ENCODE measurements around the gene GBP5.
"Not testable (repeated sequence)": the region's sequence is repeated elsewhere in the genome, so short reads cannot be mapped to it uniquely, and the experiment has no call there.

GBP5 gene

GRCh38 chr1:89280766-89281165 lies 8.1 kb upstream of the GBP5 start:
- no peak for DNase-seq

- no peak for DNase-seq
Measured at GRCh38 chr1:89279011-89279466, 6.4 kb upstream of the GBP5 start.

GRCh38 chr1:89277725-89278124 lies 5.1 kb upstream of the GBP5 start:
- no peak for DNase-seq

- DNase-seq = no peak
Measured at GRCh38 chr1:89276690-89277089, 4.0 kb upstream of the GBP5 start.

- no peak for DNase-seq
Measured at GRCh38 chr1:89274411-89274857, 1.8 kb upstream of the GBP5 start.

- no peak for DNase-seq
Measured at GRCh38 chr1:89273324-89273778, 691 bp upstream of the GBP5 start.

- no peak for DNase-seq
Measured at GRCh38 chr1:89271341-89272015, 1.2 kb downstream of the GBP5 start.

- DNase-seq = no peak
Measured at GRCh38 chr1:89270423-89270822, 2.2 kb downstream of the GBP5 start.

GRCh38 chr1:89269277-89269676 lies 3.4 kb downstream of the GBP5 start:
- no peak for DNase-seq

GRCh38 chr1:89262643-89263042 lies 10.0 kb downstream of the GBP5 start:
- DNase-seq = no peak

- DNase-seq = no peak
Measured at GRCh38 chr1:89261926-89262515, 10.6 kb downstream of the GBP5 start.

GRCh38 chr1:89260566-89261255 lies 11.9 kb downstream of the GBP5 start:
- DNase-seq = no peak

GRCh38 chr1:89260042-89260441 lies 12.6 kb downstream of the GBP5 start:
- no peak for DNase-seq

- no peak for DNase-seq
Measured at GRCh38 chr1:89259283-89259971, 13.2 kb downstream of the GBP5 start.

- no peak for DNase-seq
Measured at GRCh38 chr1:89257041-89257440, 15.6 kb downstream of the GBP5 start.

- DNase-seq = not testable (repeated sequence)
Measured at GRCh38 chr1:89255581-89255980, 17.1 kb downstream of the GBP5 start.

- DNase-seq = no peak
Measured at GRCh38 chr1:89254658-89255287, 17.9 kb downstream of the GBP5 start.

- DNase-seq = no peak
Measured at GRCh38 chr1:89243046-89243445, 29.6 kb downstream of the GBP5 start.

Data from left hindlimb (tissue), 1 donor.